Ascending aorta (tissue), 2 donors: ENCODE measurements around the gene TTF2. TPM values are rescaled to one million over a fixed set of nuclear protein-coding genes. Genes with fewer than 3 reads are reported as not detected.

Experiments used
- DNase-seq, 2 donors: peaks; one replicate each; pipeline ENCODE4 v3.0.0-alpha.2; 2019; ENCODE audit warnings: low spot score in 2 of 2
- H3K27ac ChIP-seq, 2 donors: fragments of 200-600 bp; sonication (generic); one replicate each; pipeline ENCODE4 v1.5.1; 2016 to 2017; ENCODE audit warnings: mild to moderate bottlenecking in 1 of 2
- H3K27me3 ChIP-seq: fragments of 200-600 bp; sonication (generic); one replicate; pipeline ENCODE4 v1.5.1; 2017
- H3K36me3 ChIP-seq, 2 donors: fragments of 200-600 bp; sonication (generic); one replicate each; pipeline ENCODE4 v1.5.1; 2016
- H3K4me1 ChIP-seq, 2 donors: fragments of 200-600 bp; sonication (generic); one replicate each; pipeline ENCODE4 v1.5.1; 2016 to 2017; ENCODE audit warnings: mild to moderate bottlenecking in 1 of 2
- H3K4me3 ChIP-seq, 2 donors: fragments of 200-600 bp; sonication (generic); one replicate each; pipeline ENCODE4 v1.5.1; 2016 to 2017; ENCODE audit warnings: mild to moderate bottlenecking in 1 of 2
- H3K9me3 ChIP-seq, 2 donors: fragments of 200-600 bp; sonication (generic); one replicate each; pipeline ENCODE4 v1.5.1; 2016
- intact Hi-C: fragments of 100-400 bp; cut with DNase I; formaldehyde crosslinking; loops from one replicate; pipeline ENCODE4 v1.15.1; 2023
- total RNA-seq: library from RNA; depleted of rRNA; stranded (reverse); fragments of >200 nt; gene quantifications from one replicate; pipeline ENCODE4 v1.1.0, GENCODE V29; 2016
- TF ChIP-seq, protein P1 (sequence below), 3 experiments: fragments of 200-600 bp in 2 of 3; fragments of 450-650 bp in 1 of 3; sonication (generic) in 2 of 3; IDR thresholded peaks; one replicate each; pipeline ENCODE4 v1.5.1; 2016 to 2019; ENCODE audit warnings: antibody characterized with exemption in 3 of 3, mild to moderate bottlenecking in 1 of 3, moderate library complexity in 1 of 3

Gene TTF2
- total RNA-seq = 4.4 TPM

- Histone ChIP-seq H3K36me3 (no peaks in the 10 kb centered on the region), H3K4me3 (peak within 1 kb of the TSS; percentile 77 to 79), H3K4me1 (peaks cover 0 to 6% of the 10 kb centered on the region in 2 donors), H3K9me3 (no peaks in the 10 kb centered on the region), H3K27me3 (no peaks in the 10 kb centered on the region), H3K27ac (peak within 1 kb of the TSS; percentile 39 to 53)
- peak; percentile 92 to 97 for DNase-seq
- intact Hi-C loops = loop anchor here (1.0 to 5.0 kb wide), 6 partner anchors 33 to 687 kb away; partner anchors contain the start of genes ATP1A1, CD58, MAN1A2 and PTGFRN
- TF ChIP-seq, protein P1, sequence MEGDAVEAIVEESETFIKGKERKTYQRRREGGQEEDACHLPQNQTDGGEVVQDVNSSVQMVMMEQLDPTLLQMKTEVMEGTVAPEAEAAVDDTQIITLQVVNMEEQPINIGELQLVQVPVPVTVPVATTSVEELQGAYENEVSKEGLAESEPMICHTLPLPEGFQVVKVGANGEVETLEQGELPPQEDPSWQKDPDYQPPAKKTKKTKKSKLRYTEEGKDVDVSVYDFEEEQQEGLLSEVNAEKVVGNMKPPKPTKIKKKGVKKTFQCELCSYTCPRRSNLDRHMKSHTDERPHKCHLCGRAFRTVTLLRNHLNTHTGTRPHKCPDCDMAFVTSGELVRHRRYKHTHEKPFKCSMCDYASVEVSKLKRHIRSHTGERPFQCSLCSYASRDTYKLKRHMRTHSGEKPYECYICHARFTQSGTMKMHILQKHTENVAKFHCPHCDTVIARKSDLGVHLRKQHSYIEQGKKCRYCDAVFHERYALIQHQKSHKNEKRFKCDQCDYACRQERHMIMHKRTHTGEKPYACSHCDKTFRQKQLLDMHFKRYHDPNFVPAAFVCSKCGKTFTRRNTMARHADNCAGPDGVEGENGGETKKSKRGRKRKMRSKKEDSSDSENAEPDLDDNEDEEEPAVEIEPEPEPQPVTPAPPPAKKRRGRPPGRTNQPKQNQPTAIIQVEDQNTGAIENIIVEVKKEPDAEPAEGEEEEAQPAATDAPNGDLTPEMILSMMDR (IDR thresholded peaks at IDR 0.05) = peak in 1 of 3 experiments; percentile 23
Observed at GRCh38 chr1:117059678-117060440, at the start of gene TTF2. TTF2 (plus strand) TSS chr1:117060326; CDS start chr1:117060347, 21 bp downstream.

DNA sequence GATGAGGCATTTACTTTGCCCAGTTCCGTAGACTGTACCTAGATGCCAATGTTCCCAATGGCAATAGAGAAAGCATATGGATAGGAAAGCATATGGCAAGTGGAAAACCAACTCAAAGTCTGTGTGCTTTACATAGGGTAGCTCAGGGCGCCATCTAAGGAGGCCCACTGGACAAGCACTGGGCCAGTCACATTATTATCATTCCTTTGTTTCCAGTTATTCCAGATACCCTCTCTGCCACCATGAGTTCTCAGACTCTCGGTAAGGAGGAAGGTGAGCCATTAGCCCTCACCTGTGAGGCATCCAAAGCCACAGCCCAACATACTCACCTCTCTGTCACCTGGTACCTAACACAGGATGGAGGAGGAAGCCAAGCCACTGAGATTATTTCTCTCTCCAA is 48.8 kb upstream of the TTF2 start:
- intact Hi-C loops = no loop called here
- Histone ChIP-seq H3K4me3 (no peak overlapping the region), H3K4me1 (no peaks in the 10 kb centered on the region), H3K36me3 (no peaks in the 10 kb centered on the region), H3K27me3 (no peaks in the 10 kb centered on the region), H3K27ac (no peak overlapping the region), H3K9me3 (no peaks in the 10 kb centered on the region)
- no peak for DNase-seq
- TF ChIP-seq, protein P1 (IDR thresholded peaks at IDR 0.05) = no peak

DNA sequence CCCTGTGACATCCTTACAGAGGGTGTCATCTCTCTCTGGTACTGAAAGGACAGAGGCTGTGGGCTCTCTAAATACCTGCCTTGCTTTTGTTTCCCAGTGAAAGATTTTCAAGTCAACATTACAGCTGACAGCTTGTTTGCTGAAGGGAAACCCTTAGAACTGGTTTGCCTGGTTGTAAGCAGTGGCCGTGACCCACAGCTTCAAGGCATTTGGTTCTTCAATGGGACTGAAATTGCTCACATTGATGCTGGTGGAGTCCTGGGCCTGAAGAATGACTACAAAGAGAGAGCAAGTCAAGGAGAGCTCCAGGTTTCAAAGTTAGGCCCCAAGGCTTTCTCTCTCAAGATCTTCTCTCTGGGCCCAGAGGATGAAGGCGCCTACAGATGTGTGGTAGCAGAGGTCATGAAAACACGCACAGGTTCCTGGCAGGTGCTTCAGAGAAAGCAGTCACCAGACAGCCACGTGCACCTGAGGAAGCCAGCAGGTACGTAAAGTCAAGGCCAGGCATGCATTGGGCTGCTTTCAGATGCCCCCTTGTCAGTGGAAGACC is 46.7 kb upstream of the TTF2 start:
- TF ChIP-seq, protein P1 (IDR thresholded peaks at IDR 0.05) = no peak
- H3K4me1 ChIP-seq = no peaks in the 10 kb centered on the region
- H3K9me3 ChIP-seq = no peaks in the 10 kb centered on the region
- H3K36me3 ChIP-seq = no peaks in the 10 kb centered on the region
- intact Hi-C loops = no loop called here
- H3K27ac ChIP-seq = no peak overlapping the region
- H3K4me3 ChIP-seq = no peak overlapping the region
- no peak for DNase-seq
- H3K27me3 ChIP-seq = no peaks in the 10 kb centered on the region

GRCh38 chr1:117014209-117014608 is 45.9 kb upstream of the TTF2 start:
- Histone ChIP-seq H3K4me3 (no peak overlapping the region), H3K9me3 (no peaks in the 10 kb centered on the region), H3K4me1 (no peaks in the 10 kb centered on the region), H3K27ac (no peak overlapping the region), H3K27me3 (no peaks in the 10 kb centered on the region), H3K36me3 (no peaks in the 10 kb centered on the region)
- TF ChIP-seq, protein P1 (IDR thresholded peaks at IDR 0.05) = no peak
- no peak for DNase-seq
- intact Hi-C loops = no loop called here

- no peak overlapping the region for H3K27ac ChIP-seq
- intact Hi-C loops = no loop called here
- no peaks in the 10 kb centered on the region for H3K4me1 ChIP-seq
- DNase-seq = no peak
- no peaks in the 10 kb centered on the region for H3K9me3 ChIP-seq
- TF ChIP-seq, protein P1 (IDR thresholded peaks at IDR 0.05) = no peak
- no peak overlapping the region for H3K4me3 ChIP-seq
- H3K27me3 ChIP-seq = no peaks in the 10 kb centered on the region
- no peaks in the 10 kb centered on the region for H3K36me3 ChIP-seq
Observed at GRCh38 chr1:117015724-117016123, 44.4 kb upstream of the TTF2 start.
